Measurements from ENCODE around the gene AGTPBP1.
"Not testable (repeated sequence)": the region's sequence is repeated elsewhere in the genome, so short reads cannot be mapped to it uniquely, and the experiment has no call there.

Gene AGTPBP1

GRCh38 chr9:85615792-85616191 lies 126.0 kb downstream of the AGTPBP1 start:
- no peak for DNase-seq

GRCh38 chr9:85610074-85610860 lies 131.5 kb downstream of the AGTPBP1 start:
- DNase-seq = peak; percentile 69

GRCh38 chr9:85605905-85606304 lies 135.8 kb downstream of the AGTPBP1 start:
- no peak for DNase-seq

- no peak for DNase-seq
These were observed 137.8 kb downstream of the AGTPBP1 start for GRCh38 chr9:85603936-85604335.

GRCh38 chr9:85602742-85603141 lies 139.0 kb downstream of the AGTPBP1 start:
- no peak for DNase-seq

GRCh38 chr9:85600675-85601263 lies 141.0 kb downstream of the AGTPBP1 start:
- DNase-seq = no peak

- DNase-seq = no peak
These were observed 142.1 kb downstream of the AGTPBP1 start for GRCh38 chr9:85599540-85600105.

- no peak for DNase-seq
These were observed 147.4 kb downstream of the AGTPBP1 start for GRCh38 chr9:85594316-85594715.

- no peak for DNase-seq
These were observed 155.1 kb downstream of the AGTPBP1 start for GRCh38 chr9:85586684-85587083.

- no peak for DNase-seq
These were observed 164.3 kb downstream of the AGTPBP1 start for GRCh38 chr9:85577353-85577952.

GRCh38 chr9:85575868-85576267 lies 165.9 kb downstream of the AGTPBP1 start:
- DNase-seq = no peak

GRCh38 chr9:85573546-85573945 lies 168.2 kb downstream of the AGTPBP1 start:
- not testable (repeated sequence) for DNase-seq

GRCh38 chr9:85572917-85573316 lies 168.8 kb downstream of the AGTPBP1 start:
- not testable (repeated sequence) for DNase-seq

- DNase-seq = peak; percentile 21
These were observed 171.8 kb downstream of the AGTPBP1 start for GRCh38 chr9:85569988-85570387.

GRCh38 chr9:85559526-85559925 lies 182.2 kb downstream of the AGTPBP1 start:
- DNase-seq = no peak

GRCh38 chr9:85554349-85554748 lies 187.4 kb downstream of the AGTPBP1 start:
- no peak for DNase-seq

- DNase-seq = no peak
These were observed 188.3 kb downstream of the AGTPBP1 start for GRCh38 chr9:85553475-85553874.

GRCh38 chr9:85547599-85547998 lies 194.2 kb downstream of the AGTPBP1 start:
- DNase-seq = no peak

GRCh38 chr9:85543196-85543595 lies 198.6 kb downstream of the AGTPBP1 start:
- no peak for DNase-seq

- DNase-seq = no peak
These were observed 199.9 kb downstream of the AGTPBP1 start for GRCh38 chr9:85541876-85542275.

- DNase-seq = no peak
These were observed 205.2 kb downstream of the AGTPBP1 start for GRCh38 chr9:85536514-85536913.

- peak; percentile 53 for DNase-seq
These were observed 205.7 kb downstream of the AGTPBP1 start for GRCh38 chr9:85536076-85536475.

- DNase-seq = no peak
These were observed 207.4 kb downstream of the AGTPBP1 start for GRCh38 chr9:85534340-85534739.

- no peak for DNase-seq
These were observed 208.2 kb downstream of the AGTPBP1 start for GRCh38 chr9:85533538-85533937.
